ENCODE measurements around the gene RIPK1. TPM values are rescaled to one million over a fixed set of nuclear protein-coding genes. Genes with fewer than 3 reads are reported as not detected.
"Not testable (repeated sequence)": the region's sequence is repeated elsewhere in the genome, so short reads cannot be mapped to it uniquely, and the experiment has no call there.

Gene RIPK1
- total RNA-seq, 1 donor from 2014 or later: 17.0 TPM

DNA sequence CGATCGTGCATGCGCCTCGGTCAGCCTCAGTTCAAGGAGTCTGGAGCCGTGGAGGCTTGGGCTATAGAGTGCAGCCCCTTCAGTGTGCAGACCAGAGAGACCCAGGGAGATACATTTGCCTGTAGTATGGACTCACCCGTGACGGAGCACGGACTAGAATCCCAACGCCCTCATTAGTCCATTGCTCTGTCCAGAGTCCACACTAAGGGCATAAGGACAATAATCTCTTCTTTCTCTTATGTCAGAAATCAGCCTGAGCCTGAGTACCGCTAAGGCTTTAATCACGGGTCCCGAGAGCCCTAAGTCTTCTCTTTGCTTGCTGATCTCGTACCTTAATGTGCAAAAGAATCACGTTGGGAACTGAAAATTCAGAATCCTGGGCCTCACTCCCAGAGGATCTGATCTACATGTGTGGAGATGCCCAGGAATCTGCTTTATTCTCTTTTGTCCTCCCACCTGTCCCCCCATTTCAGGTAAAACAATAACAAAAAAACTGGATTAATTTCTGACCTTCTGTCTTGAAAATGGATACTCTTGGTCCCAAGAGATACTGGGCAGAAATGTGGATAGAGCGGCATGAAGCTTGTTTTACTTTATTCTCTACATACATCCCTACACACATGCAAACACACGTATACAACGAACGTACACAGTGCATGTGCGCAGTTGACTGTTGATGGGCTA, 50.9 kb downstream of the RIPK1 start:
- Mint-ChIP-seq H3K27me3 (peaks cover 3% of the 10 kb centered on the region), H3K4me1 (peaks cover 17% of the 10 kb centered on the region), H3K27ac (peak overlapping the region; percentile 53), H3K4me3 (peak overlapping the region; percentile 89), H3K36me3 (ENCODE audit: low read depth) (peaks cover 10% of the 10 kb centered on the region), H3K9me3 (no peaks in the 10 kb centered on the region)
- no peak for DNase-seq
- intact Hi-C loops (cut with micrococcal nuclease): loop anchor here (5.0 kb wide), 1 partner anchor 903 kb away; a partner anchor contains a TSS

DNA sequence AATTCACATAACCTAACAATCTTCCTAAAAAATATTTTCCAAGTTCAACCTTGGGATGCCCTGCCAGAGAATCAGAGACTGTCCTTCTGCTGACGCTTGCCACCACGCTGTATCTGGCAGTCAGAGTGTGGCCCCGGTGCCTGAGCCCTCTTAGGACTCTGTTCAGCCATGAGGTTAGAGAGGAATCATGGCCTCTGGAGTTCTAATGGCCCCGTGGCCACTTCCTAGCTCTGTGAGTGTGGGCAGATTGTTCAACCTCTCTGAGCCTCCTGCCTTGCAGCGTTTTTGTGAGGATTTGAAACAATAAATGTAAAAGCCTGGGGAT, 52.4 kb downstream of the RIPK1 start:
- no peaks in the 10 kb centered on the region for H3K9me3 Mint-ChIP-seq
- no peak overlapping the region for H3K27ac Mint-ChIP-seq
- DNase-seq: no peak
- H3K36me3 Mint-ChIP-seq (ENCODE audit: low read depth): no peaks in the 10 kb centered on the region
- no peak overlapping the region for H3K4me3 Mint-ChIP-seq
- intact Hi-C loops (cut with micrococcal nuclease): no loop called here
- H3K27me3 Mint-ChIP-seq: peaks cover 3% of the 10 kb centered on the region
- peaks cover 17% of the 10 kb centered on the region for H3K4me1 Mint-ChIP-seq

DNA sequence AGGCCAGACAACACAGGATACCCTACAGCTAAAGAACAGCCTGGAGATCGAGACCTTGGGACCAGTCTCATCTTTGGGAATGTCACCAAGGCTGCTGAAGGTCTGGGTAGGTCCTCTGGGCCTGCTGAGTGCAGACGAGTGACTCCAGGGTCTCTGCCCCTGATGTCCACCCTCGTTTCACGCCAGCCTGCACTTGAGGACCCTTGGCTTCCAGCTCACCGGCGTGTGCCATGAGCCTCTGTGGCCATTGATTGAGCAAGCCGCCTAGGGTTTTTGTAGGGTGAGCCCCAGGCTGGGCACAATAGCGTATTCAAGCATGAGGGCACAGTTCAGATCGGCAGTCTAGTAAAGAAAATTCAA, 54.5 kb downstream of the RIPK1 start:
- peaks cover 3% of the 10 kb centered on the region for H3K27me3 Mint-ChIP-seq
- no peaks in the 10 kb centered on the region for H3K9me3 Mint-ChIP-seq
- peaks cover 12% of the 10 kb centered on the region for H3K4me1 Mint-ChIP-seq
- no peak overlapping the region for H3K27ac Mint-ChIP-seq
- no peaks in the 10 kb centered on the region for H3K36me3 Mint-ChIP-seq (ENCODE audit: low read depth)
- intact Hi-C loops (cut with micrococcal nuclease): no loop called here
- DNase-seq: no peak
- H3K4me3 Mint-ChIP-seq: no peak overlapping the region

DNA sequence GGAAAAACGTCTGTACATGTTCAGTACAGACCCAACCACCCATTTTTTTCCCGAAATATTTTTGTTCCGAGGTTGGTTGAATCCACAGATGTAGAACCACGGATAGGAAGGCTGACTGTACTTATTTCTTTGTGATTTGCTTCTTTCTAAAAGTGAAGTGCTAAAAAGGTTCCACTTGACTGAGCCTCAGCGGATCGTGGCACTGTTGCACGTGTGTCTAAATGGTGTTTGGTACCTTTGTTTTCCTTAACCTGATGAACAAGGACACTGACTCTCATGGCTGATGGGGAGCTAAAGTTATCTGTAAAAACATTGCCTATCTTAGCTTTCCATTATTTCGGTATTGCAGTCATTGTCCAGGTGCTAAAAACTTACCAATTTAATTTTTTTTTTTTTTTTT, 56.4 kb downstream of the RIPK1 start:
- no peak overlapping the region for H3K27ac Mint-ChIP-seq
- H3K4me3 Mint-ChIP-seq: no peak overlapping the region
- no peaks in the 10 kb centered on the region for H3K9me3 Mint-ChIP-seq
- no peak for DNase-seq
- no peaks in the 10 kb centered on the region for H3K27me3 Mint-ChIP-seq
- peaks cover 3% of the 10 kb centered on the region for H3K36me3 Mint-ChIP-seq (ENCODE audit: low read depth)
- intact Hi-C loops (cut with micrococcal nuclease): no loop called here
- peaks cover 4% of the 10 kb centered on the region for H3K4me1 Mint-ChIP-seq

DNA sequence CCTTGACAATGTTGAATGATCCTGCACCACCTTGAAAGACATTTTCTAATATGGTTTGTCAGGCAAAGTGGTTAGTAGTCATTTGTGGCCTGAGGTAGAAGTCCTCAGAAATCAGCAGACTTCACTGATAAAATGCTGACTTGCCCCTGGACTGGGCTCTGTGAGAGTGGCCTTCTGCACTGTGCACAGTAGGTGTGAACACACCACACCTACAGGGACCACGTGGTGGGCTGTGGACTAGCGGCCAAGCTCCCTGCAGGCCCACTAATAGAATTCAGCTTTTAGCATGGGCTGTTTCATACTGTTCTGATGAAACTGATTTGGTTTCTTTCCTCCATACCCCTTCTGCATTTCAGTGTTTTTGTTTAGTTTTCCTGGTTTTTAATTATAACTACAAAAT, 57.5 kb downstream of the RIPK1 start:
- Mint-ChIP-seq H3K27me3 (no peaks in the 10 kb centered on the region), H3K4me1 (peaks cover 4% of the 10 kb centered on the region), H3K27ac (no peak overlapping the region), H3K36me3 (ENCODE audit: low read depth) (peaks cover 3% of the 10 kb centered on the region), H3K4me3 (no peak overlapping the region), H3K9me3 (no peaks in the 10 kb centered on the region)
- DNase-seq: no peak
- intact Hi-C loops (cut with micrococcal nuclease): loop anchor here (1.0 to 2.0 kb wide), 4 partner anchors 31 to 607 kb away; partner anchors contain the start of genes PSMG4 and TUBB2A

DNA sequence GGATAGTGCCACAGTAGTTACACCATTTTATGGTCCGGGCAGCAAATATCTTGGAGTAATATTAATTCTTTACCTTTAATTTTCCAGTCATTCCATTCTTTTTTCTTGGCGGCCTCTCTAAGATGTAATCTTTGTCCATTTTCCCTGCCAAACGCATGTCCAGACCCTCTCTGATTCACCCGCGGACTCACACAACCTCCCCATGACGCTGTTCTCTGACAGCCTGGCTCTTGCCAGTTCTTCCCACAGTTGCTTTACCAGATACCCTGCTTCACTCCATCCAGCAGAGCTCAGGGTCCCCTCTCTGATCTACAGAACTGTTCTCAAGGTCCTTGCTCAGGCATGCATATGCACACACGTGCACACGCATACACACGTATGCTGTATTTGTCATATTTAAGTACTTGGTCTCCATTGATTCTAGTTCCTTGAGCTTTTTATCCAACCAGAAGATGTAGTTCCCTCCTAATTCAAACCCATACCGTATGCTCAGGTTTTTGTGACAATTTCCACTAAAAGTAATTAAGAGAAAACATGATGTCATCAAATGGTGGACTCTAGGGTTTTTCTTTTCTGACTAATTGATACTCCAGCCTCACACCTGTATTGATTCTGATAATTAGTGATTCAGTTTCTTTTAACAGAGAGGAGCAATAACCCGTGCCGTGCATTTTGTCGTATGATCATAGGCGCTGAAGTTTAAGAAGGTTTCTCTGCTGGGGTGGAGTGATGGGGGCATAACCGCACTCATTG, 60.2 kb downstream of the RIPK1 start:
- Mint-ChIP-seq H3K36me3 (ENCODE audit: low read depth) (peaks cover 3% of the 10 kb centered on the region), H3K4me3 (no peak overlapping the region), H3K27ac (no peak overlapping the region), H3K27me3 (no peaks in the 10 kb centered on the region), H3K4me1 (peaks cover 4% of the 10 kb centered on the region), H3K9me3 (no peaks in the 10 kb centered on the region)
- intact Hi-C loops (cut with micrococcal nuclease): no loop called here
- DNase-seq: no peak

DNA sequence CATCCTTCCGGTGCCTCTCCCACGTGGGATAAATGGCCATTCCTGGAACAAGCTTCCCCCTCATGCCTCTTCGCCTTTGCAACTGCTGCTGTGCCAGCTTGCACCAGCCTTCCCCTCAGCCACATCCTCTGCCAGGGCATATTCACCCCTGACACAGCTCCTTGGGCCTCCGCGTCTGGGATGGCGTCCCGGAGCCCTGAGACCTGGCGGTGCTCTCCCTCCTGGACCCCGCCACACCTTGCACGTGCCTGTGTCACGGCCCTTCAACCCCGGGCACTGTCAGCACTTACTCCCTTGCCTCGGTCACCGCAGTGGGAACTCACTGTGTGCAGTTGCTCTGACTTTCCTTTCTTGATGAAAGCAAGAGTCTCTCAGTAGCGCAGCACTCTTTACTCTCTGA, 63.4 kb downstream of the RIPK1 start:
- H3K4me3 Mint-ChIP-seq: no peak overlapping the region
- intact Hi-C loops (cut with micrococcal nuclease): no loop called here
- H3K27ac Mint-ChIP-seq: no peak overlapping the region
- no peaks in the 10 kb centered on the region for H3K27me3 Mint-ChIP-seq
- DNase-seq: no peak
- no peaks in the 10 kb centered on the region for H3K9me3 Mint-ChIP-seq
- peaks cover 3% of the 10 kb centered on the region for H3K36me3 Mint-ChIP-seq (ENCODE audit: low read depth)
- peaks cover 1% of the 10 kb centered on the region for H3K4me1 Mint-ChIP-seq

DNA sequence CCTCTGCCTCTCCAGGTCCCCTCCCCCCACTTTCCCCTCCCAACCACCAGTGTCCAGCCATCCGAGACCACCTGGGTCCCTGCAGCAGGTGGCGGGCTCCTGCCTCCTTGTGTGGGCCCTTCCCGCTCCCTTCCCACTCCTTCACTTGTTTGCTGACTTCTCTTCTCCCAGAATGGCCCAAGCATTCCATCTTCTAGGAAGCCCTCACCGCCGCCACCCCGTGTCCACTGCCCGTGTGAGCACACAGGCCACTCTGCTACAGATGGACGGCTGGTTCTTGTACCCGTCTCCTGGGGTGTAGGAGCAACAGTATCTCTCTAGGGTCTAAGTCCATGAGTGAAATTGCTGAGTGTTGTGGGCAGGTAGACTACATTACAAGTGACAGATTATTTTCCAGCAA, 65.2 kb downstream of the RIPK1 start:
- H3K27ac Mint-ChIP-seq: no peak overlapping the region
- intact Hi-C loops (cut with micrococcal nuclease): no loop called here
- no peak overlapping the region for H3K4me3 Mint-ChIP-seq
- DNase-seq: no peak
- no peaks in the 10 kb centered on the region for H3K9me3 Mint-ChIP-seq
- H3K27me3 Mint-ChIP-seq: no peaks in the 10 kb centered on the region
- H3K36me3 Mint-ChIP-seq (ENCODE audit: low read depth): peaks cover 4% of the 10 kb centered on the region
- H3K4me1 Mint-ChIP-seq: peaks cover 3% of the 10 kb centered on the region

DNA sequence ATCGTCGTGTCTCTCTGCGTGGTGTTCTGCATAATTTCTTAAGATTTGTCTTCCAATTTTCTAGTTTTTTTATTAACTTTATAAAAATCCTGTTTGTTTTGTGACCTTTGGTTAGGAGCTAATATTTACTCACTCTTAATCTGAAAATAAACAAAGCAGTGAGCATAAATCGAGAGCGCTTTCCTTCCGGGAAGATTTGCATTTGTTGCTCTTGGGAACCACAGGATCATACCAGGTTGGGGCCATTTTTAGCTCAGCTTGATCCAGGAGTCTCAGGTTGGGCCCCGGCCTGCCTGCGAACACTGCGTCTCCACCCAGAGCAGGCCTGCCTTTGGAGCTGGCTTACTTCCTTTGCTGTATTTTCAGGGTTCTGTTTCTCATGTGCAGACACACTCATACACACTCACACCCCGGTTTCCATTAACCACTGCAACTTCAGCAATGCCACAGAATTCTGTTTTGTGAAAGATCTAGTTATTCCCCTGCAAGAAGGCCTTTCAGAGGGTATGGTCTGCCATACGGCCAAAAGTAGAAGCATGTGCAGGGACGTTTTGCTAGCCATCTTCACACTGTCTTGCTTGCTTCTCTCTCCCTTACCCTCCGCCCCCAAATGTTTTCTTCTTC, 67.5 kb downstream of the RIPK1 start:
- Mint-ChIP-seq H3K4me3 (no peak overlapping the region), H3K9me3 (no peaks in the 10 kb centered on the region), H3K27ac (no peak overlapping the region), H3K36me3 (ENCODE audit: low read depth) (peaks cover 3% of the 10 kb centered on the region), H3K4me1 (peaks cover 8% of the 10 kb centered on the region), H3K27me3 (no peaks in the 10 kb centered on the region)
- intact Hi-C loops (cut with micrococcal nuclease): no loop called here
- no peak for DNase-seq

DNA sequence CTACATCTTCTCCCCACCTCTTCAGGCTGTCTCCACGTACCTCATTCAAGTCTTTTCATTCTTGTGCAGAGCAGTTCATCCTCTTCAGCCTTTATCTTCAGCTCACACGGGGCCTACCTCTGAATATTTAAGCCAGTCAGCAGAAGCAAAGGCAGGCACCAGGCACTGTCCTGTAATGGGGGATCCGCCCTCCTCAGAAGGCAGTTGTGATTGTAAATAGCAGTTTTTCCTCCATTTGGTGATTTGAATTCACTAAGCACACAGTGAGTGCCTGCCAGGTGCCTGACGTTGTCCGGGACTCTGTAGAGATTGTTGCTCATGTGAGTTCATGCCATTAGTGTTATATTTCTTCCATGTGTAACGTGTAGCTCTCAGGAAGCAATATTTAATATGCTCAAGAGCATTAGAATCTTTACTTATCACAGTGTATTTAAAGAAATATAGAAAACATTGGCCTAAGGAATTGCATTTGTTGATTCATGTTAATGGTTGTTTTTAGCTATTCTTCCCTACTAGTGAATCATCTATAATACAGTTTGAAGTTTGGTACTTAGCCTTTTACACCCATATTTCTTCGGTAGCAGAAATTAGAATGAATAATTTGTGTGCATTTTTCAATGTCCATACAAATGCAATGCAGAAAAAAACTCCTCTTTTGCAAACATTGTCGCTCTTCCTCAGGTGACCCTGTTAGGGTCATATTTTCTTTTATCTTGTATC, 68.2 kb downstream of the RIPK1 start:
- no peak for DNase-seq
- intact Hi-C loops (cut with micrococcal nuclease): no loop called here
- peaks cover 8% of the 10 kb centered on the region for H3K4me1 Mint-ChIP-seq
- no peaks in the 10 kb centered on the region for H3K27me3 Mint-ChIP-seq
- H3K27ac Mint-ChIP-seq: peak overlapping the region; percentile 12
- H3K9me3 Mint-ChIP-seq: no peaks in the 10 kb centered on the region
- peaks cover 4% of the 10 kb centered on the region for H3K36me3 Mint-ChIP-seq (ENCODE audit: low read depth)
- H3K4me3 Mint-ChIP-seq: no peak overlapping the region

DNA sequence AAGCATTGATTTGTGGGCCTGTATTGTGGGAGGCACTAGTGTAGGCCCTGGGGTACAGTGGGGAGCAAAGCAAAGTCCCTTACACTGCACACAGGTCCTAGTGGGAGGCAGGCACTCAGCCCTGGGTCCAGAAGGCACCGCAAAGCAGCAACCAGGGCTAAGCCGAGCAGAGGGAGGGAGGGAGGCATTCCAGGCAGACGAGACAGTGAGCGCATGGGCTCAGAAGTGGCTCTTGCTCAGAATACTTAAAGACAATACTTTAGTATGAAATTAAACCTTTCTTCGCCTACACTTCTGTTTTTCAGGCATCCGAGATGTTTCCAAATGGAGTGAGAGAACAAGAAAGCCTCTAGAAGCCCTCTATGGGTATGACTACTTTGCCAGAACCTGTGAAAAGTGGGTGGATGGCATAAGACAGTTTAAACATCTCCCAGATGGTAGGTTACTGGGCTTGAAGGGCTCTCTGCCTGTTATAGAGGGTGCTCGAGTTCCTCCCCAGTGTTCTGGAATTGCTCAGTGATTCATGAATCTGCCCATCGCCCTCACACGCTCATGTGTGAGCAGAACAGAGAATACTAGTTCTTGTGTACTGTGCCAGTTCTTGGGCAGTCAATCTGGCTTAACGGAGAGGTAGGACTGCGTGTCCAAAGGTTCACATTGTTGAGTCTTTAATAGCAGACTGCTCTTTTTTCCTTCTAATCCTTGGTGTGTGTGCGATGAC, 68.9 kb downstream of the RIPK1 start:
- intact Hi-C loops (cut with micrococcal nuclease): no loop called here
- Mint-ChIP-seq H3K27ac (peak overlapping the region; percentile 12), H3K27me3 (no peaks in the 10 kb centered on the region), H3K36me3 (ENCODE audit: low read depth) (peaks cover 4% of the 10 kb centered on the region), H3K9me3 (no peaks in the 10 kb centered on the region), H3K4me3 (no peak overlapping the region), H3K4me1 (peaks cover 8% of the 10 kb centered on the region)
- no peak for DNase-seq

DNA sequence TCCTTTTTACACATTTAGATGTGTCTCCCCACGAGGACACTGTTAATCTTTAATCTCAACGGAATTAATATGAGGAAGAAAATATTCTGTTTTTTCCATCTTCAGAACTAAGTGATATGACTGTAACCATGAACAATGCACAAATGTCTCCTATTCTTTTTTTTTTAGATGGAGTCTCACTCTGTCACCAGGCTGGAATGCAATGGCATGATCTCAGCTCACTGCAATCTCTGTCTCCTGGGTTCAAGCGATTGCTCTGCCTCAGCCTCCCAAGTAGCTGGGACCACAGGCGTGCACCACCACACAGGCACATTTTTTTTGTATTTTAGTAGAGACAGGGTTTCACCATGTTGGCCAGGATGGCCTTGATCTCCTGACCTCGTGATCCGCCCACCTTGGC, 69.6 kb downstream of the RIPK1 start:
- H3K4me1 Mint-ChIP-seq; H3K27ac Mint-ChIP-seq; DNase-seq; H3K4me3 Mint-ChIP-seq; H3K36me3 Mint-ChIP-seq (ENCODE audit: low read depth); H3K9me3 Mint-ChIP-seq; intact Hi-C loops (cut with micrococcal nuclease); H3K27me3 Mint-ChIP-seq: not testable (repeated sequence)

DNA sequence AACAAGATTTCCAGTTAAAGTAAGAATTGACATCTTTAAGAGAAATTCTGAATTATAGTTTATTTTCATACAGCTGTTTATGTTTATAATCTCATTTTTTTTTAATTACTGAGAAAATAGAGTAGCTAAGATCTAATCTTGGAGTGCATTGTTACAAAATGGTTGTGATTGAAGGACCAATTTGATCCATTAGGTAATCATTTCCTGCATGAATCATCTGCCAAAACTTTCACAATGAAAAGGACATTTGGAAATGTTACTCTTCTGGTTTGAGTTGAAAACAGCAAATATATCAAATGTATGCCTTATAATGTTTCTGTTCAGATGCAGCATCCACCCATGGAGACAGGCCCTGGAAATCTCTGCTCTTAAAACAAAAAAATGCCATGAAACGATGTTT, 70.0 kb downstream of the RIPK1 start:
- DNase-seq: no peak
- H3K4me3 Mint-ChIP-seq: no peak overlapping the region
- H3K36me3 Mint-ChIP-seq (ENCODE audit: low read depth): peaks cover 4% of the 10 kb centered on the region
- no peaks in the 10 kb centered on the region for H3K9me3 Mint-ChIP-seq
- intact Hi-C loops (cut with micrococcal nuclease): no loop called here
- no peak overlapping the region for H3K27ac Mint-ChIP-seq
- H3K27me3 Mint-ChIP-seq: no peaks in the 10 kb centered on the region
- H3K4me1 Mint-ChIP-seq: peaks cover 8% of the 10 kb centered on the region

Measured in activated CD4-positive, alpha-beta T cell treated with anti-CD3 and anti-CD28 coated beads, Interleukin-2, amount 10 ng/mL, durations not matched to agents 24 days and 14 days (primary cell).